ENCODE data around the gene ATP2A3. TPM values are rescaled to one million over a fixed set of nuclear protein-coding genes. Genes with fewer than 3 reads are reported as not detected.

The ATP2A3 gene
- total and polyA plus RNA-seq, 12 donors: 1.3 to 29.1 (median 15.9) TPM

GRCh38 chr17:3907483-3908216, 56.6 kb downstream of the ATP2A3 start:
- intact Hi-C loops (cut with DNase I): loop anchor here in 1 of 2 donors (5.0 kb wide), 1 partner anchor 45 kb away; no protein-coding TSS in a partner anchor
- WGBS, 4 donors: 81 to 90% (median 84%) methylated on average over 7 to 11 of the region's 11 CpGs

GRCh38 chr17:3906881-3907280, 57.4 kb downstream of the ATP2A3 start:
- WGBS, 4 donors: 92 to 99% (median 93%) methylated on average over 4 of the region's 4 CpGs
- intact Hi-C loops (cut with DNase I): loop anchor here in 1 of 2 donors (5.0 kb wide), 1 partner anchor 45 kb away; no protein-coding TSS in a partner anchor
- Histone ChIP-seq H3K27me3 (no peaks in the 10 kb centered on the region), H3K36me3 (replicated peaks in 1 of 2) (no peaks in the 10 kb centered on the region), H3K9me3 (replicated peaks in 1 of 3) (no peaks in the 10 kb centered on the region), H3K4me1 (replicated peaks in 1 of 2) (peaks cover 4% of the 10 kb centered on the region in 2 donors), H3K27ac (no peak overlapping the region), H3K4me3 (no peak overlapping the region)
- no peak for DNase-seq
- TF ChIP-seq POLR2A (IDR thresholded peaks at IDR 0.05) (no peak), CTCF (IDR thresholded peaks at IDR 0.05) (no peak)

More at GRCh38 chr17:3907483-3908216, 56.6 kb downstream of the ATP2A3 start:
- peak in 5 of 6 experiments; percentile 36 to 59 (median 45) for TF ChIP-seq CTCF (IDR thresholded peaks at IDR 0.05)
- no peak for TF ChIP-seq POLR2A (IDR thresholded peaks at IDR 0.05)
- no peaks in the 10 kb centered on the region for H3K36me3 ChIP-seq (replicated peaks in 1 of 2)
- no peak overlapping the region for H3K27ac ChIP-seq
- no peak for DNase-seq
- H3K27me3 ChIP-seq: no peaks in the 10 kb centered on the region
- peaks cover 4% of the 10 kb centered on the region in 2 donors for H3K4me1 ChIP-seq (replicated peaks in 1 of 2)
- H3K9me3 ChIP-seq (replicated peaks in 1 of 3): no peaks in the 10 kb centered on the region
- no peak overlapping the region for H3K4me3 ChIP-seq

- no peak for DNase-seq
- Histone ChIP-seq H3K27me3 (no peaks in the 10 kb centered on the region), H3K4me3 (no peak overlapping the region), H3K9me3 (replicated peaks in 1 of 3) (no peaks in the 10 kb centered on the region), H3K4me1 (replicated peaks in 1 of 2) (peaks cover 4% of the 10 kb centered on the region in 2 donors), H3K27ac (no peak overlapping the region), H3K36me3 (replicated peaks in 1 of 2) (no peaks in the 10 kb centered on the region)
- intact Hi-C loops (cut with DNase I): loop anchor here in 1 of 2 donors (5.0 kb wide), 1 partner anchor 43 kb away; no protein-coding TSS in a partner anchor
- TF ChIP-seq POLR2A (IDR thresholded peaks at IDR 0.05): no peak
- no peak for TF ChIP-seq CTCF (IDR thresholded peaks at IDR 0.05)
- 78 to 90% (median 84%) methylated on average over 1 to 11 of the region's 11 CpGs for WGBS, 4 donors
These were observed 59.2 kb downstream of the ATP2A3 start for GRCh38 chr17:3905017-3905520.

- Histone ChIP-seq H3K36me3 (replicated peaks in 1 of 2) (no peaks in the 10 kb centered on the region), H3K4me3 (no peak overlapping the region), H3K27me3 (no peaks in the 10 kb centered on the region), H3K9me3 (replicated peaks in 1 of 3) (no peaks in the 10 kb centered on the region), H3K27ac (no peak overlapping the region), H3K4me1 (replicated peaks in 1 of 2) (peaks cover 4% of the 10 kb centered on the region in 2 donors)
- 62 to 91% (median 79%) methylated on average over 1 to 15 of the region's 15 CpGs for WGBS, 4 donors
- intact Hi-C loops (cut with DNase I): no loop called here
- DNase-seq: no peak
- TF ChIP-seq POLR2A (IDR thresholded peaks at IDR 0.05) (no peak), CTCF (IDR thresholded peaks at IDR 0.05) (no peak)
These were observed 59.7 kb downstream of the ATP2A3 start for GRCh38 chr17:3904501-3904900.

All from adrenal gland (tissue), 12 donors.